Right atrium auricular region (tissue), 2 donors: Measurements from ENCODE around the gene HBD. TPM values are rescaled to one million over a fixed set of nuclear protein-coding genes. Genes with fewer than 3 reads are reported as not detected.

ENCODE experiments used
- DNase-seq: peaks from one replicate; pipeline ENCODE4 v3.0.0-alpha.2; 2019; ENCODE audit warnings: low spot score
- H3K27ac ChIP-seq, 2 donors: fragments of 200-600 bp; sonication (generic); 1 replicate in 1 of 2; 2 replicates in 1 of 2; pipeline ENCODE4 v1.5.1; 2016 to 2019
- H3K27me3 ChIP-seq, 2 donors: fragments of 200-600 bp; sonication (generic); one replicate each; pipeline versions ENCODE4 v1.5.1 to v1.6.0; 2017 to 2019
- H3K36me3 ChIP-seq: fragments of 200-600 bp; sonication (generic); one replicate; pipeline ENCODE4 v1.5.1; 2016
- H3K4me1 ChIP-seq, 2 donors: fragments of 200-600 bp; sonication (generic); one replicate each; pipeline versions ENCODE4 v1.5.1 to v1.6.0; 2017 to 2019
- H3K4me3 ChIP-seq, 2 donors: fragments of 200-600 bp; sonication (generic); 1 replicate in 1 of 2; 2 replicates in 1 of 2; pipeline ENCODE4 v1.5.1; 2017 to 2019; ENCODE audit warnings: mild to moderate bottlenecking in 1 of 2, moderate library complexity in 1 of 2
- H3K9me3 ChIP-seq, 2 donors: fragments of 200-600 bp; sonication (generic); one replicate each; pipeline ENCODE4 v1.5.1; 2019
- total RNA-seq, 2 donors: library from RNA; depleted of rRNA; stranded (reverse); fragments of >200 nt; gene quantifications; one replicate each; pipeline ENCODE4 v1.1.0, GENCODE V29; 2016
- TF ChIP-seq, protein P1 (sequence below), 2 donors: fragments of 200-600 bp; sonication (generic); IDR thresholded peaks; one replicate each; pipeline ENCODE4 v1.5.1; 2019; ENCODE audit warnings: antibody characterized with exemption in 2 of 2

The HBD gene
- total RNA-seq, 2 donors from 2014 or later, result 2.1 to 2.4 TPM

DNA sequence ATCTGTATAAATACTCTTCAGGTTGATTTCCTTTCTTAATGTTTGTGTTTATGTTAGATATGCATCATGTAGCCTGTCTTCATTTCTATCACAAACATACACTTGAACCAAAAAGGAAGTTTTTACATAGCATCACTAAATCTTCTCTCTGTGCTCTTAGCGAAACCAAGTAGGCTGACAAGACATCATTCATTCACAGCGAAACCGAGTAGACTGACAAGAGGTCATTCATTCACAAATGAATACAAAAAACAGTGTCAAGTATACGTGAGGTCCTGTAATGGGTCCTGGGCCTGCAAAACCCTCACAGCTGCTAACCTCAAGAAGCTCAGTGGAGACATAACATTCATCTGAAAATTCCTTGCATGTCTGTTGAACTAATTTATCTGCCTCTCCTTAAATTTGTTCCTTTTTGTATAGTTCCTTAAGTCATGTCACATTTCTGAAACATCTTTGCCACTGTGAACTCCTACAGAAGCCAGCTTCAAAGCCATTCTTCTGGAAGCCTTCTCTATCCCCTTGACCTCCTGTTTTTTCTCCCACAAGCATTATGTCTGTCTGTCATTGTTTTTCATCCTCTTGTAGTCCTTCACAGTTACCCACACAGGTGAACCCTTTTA, 45.3 kb upstream of the HBD start:
- Histone ChIP-seq H3K27me3 (no peaks in the 10 kb centered on the region), H3K27ac (no peak overlapping the region), H3K36me3 (no peaks in the 10 kb centered on the region), H3K4me3 (no peak overlapping the region), H3K4me1 (no peaks in the 10 kb centered on the region), H3K9me3 (no peaks in the 10 kb centered on the region)
- no peak for DNase-seq
- TF ChIP-seq, protein P1, sequence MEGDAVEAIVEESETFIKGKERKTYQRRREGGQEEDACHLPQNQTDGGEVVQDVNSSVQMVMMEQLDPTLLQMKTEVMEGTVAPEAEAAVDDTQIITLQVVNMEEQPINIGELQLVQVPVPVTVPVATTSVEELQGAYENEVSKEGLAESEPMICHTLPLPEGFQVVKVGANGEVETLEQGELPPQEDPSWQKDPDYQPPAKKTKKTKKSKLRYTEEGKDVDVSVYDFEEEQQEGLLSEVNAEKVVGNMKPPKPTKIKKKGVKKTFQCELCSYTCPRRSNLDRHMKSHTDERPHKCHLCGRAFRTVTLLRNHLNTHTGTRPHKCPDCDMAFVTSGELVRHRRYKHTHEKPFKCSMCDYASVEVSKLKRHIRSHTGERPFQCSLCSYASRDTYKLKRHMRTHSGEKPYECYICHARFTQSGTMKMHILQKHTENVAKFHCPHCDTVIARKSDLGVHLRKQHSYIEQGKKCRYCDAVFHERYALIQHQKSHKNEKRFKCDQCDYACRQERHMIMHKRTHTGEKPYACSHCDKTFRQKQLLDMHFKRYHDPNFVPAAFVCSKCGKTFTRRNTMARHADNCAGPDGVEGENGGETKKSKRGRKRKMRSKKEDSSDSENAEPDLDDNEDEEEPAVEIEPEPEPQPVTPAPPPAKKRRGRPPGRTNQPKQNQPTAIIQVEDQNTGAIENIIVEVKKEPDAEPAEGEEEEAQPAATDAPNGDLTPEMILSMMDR (IDR thresholded peaks at IDR 0.05), result no peak

DNA sequence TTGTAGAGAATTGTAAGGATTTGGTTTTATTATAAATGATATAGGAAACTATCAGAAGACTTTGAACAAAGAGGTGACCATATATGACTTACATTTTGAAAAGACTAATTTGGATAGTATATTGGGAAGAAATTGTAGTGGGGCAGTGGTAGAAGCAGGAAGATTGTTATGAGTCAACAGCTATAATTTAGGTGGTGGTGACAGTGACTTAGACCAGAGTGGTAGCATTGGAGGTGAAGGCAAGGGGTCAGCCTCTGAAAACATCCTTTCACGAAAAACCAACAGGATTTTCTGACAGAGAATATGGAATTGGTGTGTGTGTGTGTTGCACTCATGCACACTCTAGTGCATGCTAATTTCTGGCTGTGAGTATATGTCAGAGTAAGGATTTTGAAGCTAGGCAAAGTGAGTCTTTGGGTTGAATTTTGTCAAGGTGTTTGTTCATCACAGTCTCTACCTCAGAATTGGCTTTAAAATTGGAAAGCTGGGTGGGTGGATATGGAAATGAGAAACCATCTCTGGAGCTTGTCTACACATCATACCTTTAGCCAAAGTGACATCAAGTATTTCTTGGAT, 43.6 kb upstream of the HBD start:
- H3K4me1 ChIP-seq, result no peaks in the 10 kb centered on the region
- no peak for DNase-seq
- no peaks in the 10 kb centered on the region for H3K27me3 ChIP-seq
- TF ChIP-seq, protein P1 (IDR thresholded peaks at IDR 0.05), result no peak
- no peak overlapping the region for H3K27ac ChIP-seq
- H3K4me3 ChIP-seq, result no peak overlapping the region
- H3K36me3 ChIP-seq, result no peaks in the 10 kb centered on the region
- no peaks in the 10 kb centered on the region for H3K9me3 ChIP-seq

DNA sequence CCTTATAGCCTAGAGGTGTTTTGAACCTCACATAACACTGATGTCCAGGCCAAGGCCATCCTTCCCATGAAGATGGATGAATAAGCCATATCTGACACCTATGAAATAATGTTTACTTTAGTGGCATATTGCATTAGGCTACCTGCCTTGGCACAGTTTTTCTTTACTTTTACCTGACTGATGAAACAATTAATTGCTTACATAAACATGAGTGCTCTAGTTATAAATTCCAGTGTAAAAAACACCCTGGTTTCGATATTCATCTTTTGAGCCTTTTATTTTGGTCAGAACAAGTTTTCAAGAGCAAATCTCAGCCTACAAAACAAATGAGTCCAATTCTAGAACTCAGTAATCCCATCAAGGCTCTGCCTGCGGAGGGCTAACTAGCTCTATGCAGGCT, 42.4 kb upstream of the HBD start:
- TF ChIP-seq, protein P1 (IDR thresholded peaks at IDR 0.05), result no peak

DNA sequence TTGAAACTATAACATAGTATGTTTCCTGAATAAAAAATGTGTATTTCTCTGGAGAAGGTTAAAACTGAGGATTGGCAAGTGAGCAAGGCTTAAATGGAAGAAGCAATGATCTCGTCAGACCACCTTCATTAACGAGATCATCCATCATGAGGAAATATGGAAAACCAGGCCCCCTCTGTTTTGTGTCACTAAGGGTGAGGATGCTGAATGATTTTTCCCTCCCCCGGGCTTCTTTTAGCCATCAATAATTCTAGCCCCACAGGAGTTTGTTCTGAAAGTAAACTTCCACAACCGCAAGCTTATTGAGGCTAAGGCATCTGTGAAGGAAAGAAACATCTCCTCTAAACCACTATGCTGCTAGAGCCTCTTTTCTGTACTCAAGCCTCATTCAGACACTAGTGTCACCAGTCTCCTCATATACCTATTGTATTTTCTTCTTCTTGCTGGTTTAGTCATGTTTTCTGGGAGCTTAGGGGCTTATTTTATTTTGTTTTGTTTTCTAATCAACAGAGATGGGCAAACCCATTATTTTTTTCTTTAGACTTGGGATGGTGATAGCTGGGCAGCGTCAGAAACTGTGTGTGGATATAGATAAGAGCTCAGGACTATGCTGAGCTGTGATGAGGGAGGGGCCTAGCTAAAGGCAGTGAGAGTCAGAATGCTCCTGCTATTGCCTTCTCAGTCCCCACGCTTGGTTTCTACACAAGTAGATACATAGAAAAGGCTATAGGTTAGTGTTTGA, 41.3 kb upstream of the HBD start:
- H3K4me1 ChIP-seq, result no peaks in the 10 kb centered on the region
- H3K4me3 ChIP-seq, result no peak overlapping the region
- no peak for DNase-seq
- no peaks in the 10 kb centered on the region for H3K36me3 ChIP-seq
- TF ChIP-seq, protein P1 (IDR thresholded peaks at IDR 0.05), result no peak
- no peak overlapping the region for H3K27ac ChIP-seq
- H3K27me3 ChIP-seq, result no peaks in the 10 kb centered on the region
- no peaks in the 10 kb centered on the region for H3K9me3 ChIP-seq

More for the DNA sequence above, 42.4 kb upstream of the HBD start:
- Histone ChIP-seq H3K36me3 (no peaks in the 10 kb centered on the region), H3K4me1 (no peaks in the 10 kb centered on the region), H3K4me3 (no peak overlapping the region), H3K9me3 (no peaks in the 10 kb centered on the region), H3K27ac (no peak overlapping the region), H3K27me3 (no peaks in the 10 kb centered on the region)
- DNase-seq, result no peak

GRCh38 chr11:5274395-5274794, 40.1 kb upstream of the HBD start:
- no peaks in the 10 kb centered on the region for H3K27me3 ChIP-seq
- DNase-seq, result no peak
- no peaks in the 10 kb centered on the region for H3K4me1 ChIP-seq
- H3K4me3 ChIP-seq, result no peak overlapping the region
- no peaks in the 10 kb centered on the region for H3K36me3 ChIP-seq
- TF ChIP-seq, protein P1 (IDR thresholded peaks at IDR 0.05), result no peak
- no peaks in the 10 kb centered on the region for H3K9me3 ChIP-seq
- H3K27ac ChIP-seq, result no peak overlapping the region
